Natural killer cell (primary cell): ENCODE measurements around the gene STON1. TPM values are rescaled to one million over a fixed set of nuclear protein-coding genes. Genes with fewer than 3 reads are reported as not detected.
"Not testable (repeated sequence)": the region's sequence is repeated elsewhere in the genome, so short reads cannot be mapped to it uniquely, and the experiment has no call there.

Source experiments
- ATAC-seq, 3 donors: fragments of 150-1000 bp in 2 of 3; fragments of 200-7000 bp in 1 of 3; cut with Tn5 transposase; 1 replicate in 1 of 3; 2 replicates in 2 of 3; pipeline ENCODE4 v1.10.0; 2021; ENCODE audit warnings: mild to moderate bottlenecking in 2 of 3, moderate library complexity in 2 of 3
- DNase-seq, 2 donors: peaks; one replicate each; pipeline versions ENCODE4 v3.0.0 to v3.0.0-alpha.2; 2013 to 2021; ENCODE audit warnings: mixed read lengths in 1 of 2
- H3K27ac ChIP-seq: one replicate; pipeline ENCODE4 v1.5.1; 2013; ENCODE audit warnings: mild to moderate bottlenecking, low read length
- H3K27me3 ChIP-seq: one replicate; pipeline ENCODE4 v1.6.1; 2013; ENCODE audit warnings: low read length; ENCODE audit not compliant: control insufficient read depth, insufficient read depth
- H3K36me3 ChIP-seq: one replicate; pipeline ENCODE4 v1.6.1; 2013; ENCODE audit warnings: low read length; ENCODE audit not compliant: control insufficient read depth, insufficient read depth
- H3K4me1 ChIP-seq: one replicate; pipeline ENCODE4 v1.6.1; 2013; ENCODE audit warnings: low read length; ENCODE audit not compliant: control insufficient read depth, insufficient read depth
- H3K4me3 ChIP-seq: one replicate; pipeline ENCODE4 v1.5.1; 2013; ENCODE audit warnings: low read length
- H3K9me3 ChIP-seq: one replicate; pipeline ENCODE4 v1.6.1; 2013; ENCODE audit warnings: low read length; ENCODE audit not compliant: control insufficient read depth, insufficient read depth
- H3K27ac Mint-ChIP-seq, 2 donors: one replicate each; pipeline ENCODE4 v1.8.0; 2022; ENCODE audit warnings: mild to moderate bottlenecking in 2 of 2, mixed read lengths in 2 of 2, moderate library complexity in 1 of 2
- H3K27me3 Mint-ChIP-seq, 2 donors: one replicate each; pipeline ENCODE4 v1.8.0; 2022; ENCODE audit warnings: low read depth in 2 of 2, mixed read lengths in 2 of 2
- H3K36me3 Mint-ChIP-seq: one replicate; pipeline ENCODE4 v1.8.0; 2022; ENCODE audit warnings: mixed read lengths
- H3K4me1 Mint-ChIP-seq, 2 donors: one replicate each; pipeline ENCODE4 v1.8.0; 2022; ENCODE audit warnings: mixed read lengths in 2 of 2
- H3K4me3 Mint-ChIP-seq: one replicate; pipeline ENCODE4 v1.8.0; 2022; ENCODE audit warnings: mild to moderate bottlenecking, moderate library complexity, mixed read lengths
- H3K9me3 Mint-ChIP-seq, 2 donors: one replicate each; pipeline ENCODE4 v1.8.0; 2022; ENCODE audit warnings: mixed read lengths in 2 of 2
- CTCF ChIP-seq: fragments of 200-600 bp; IDR thresholded peaks from one replicate; pipeline ENCODE4 v1.8.0; 2022; ENCODE audit warnings: antibody characterized with exemption
- WGBS: methylation state at CpG from one replicate; pipeline ENCODE4 v1.1.7; 2013; ENCODE audit warnings: missing lambda C conversion rate; ENCODE audit not compliant: insufficient coverage; 5-methylcytosine and 5-hydroxymethylcytosine counted together
- intact Hi-C: fragments of 100-400 bp; cut with micrococcal nuclease; formaldehyde crosslinking; loops from one replicate; pipeline ENCODE4 v1.14.2; 2022
- total RNA-seq, 4 donors: library from RNA; stranded (reverse); fragments of 120-200 nt in 1 of 4; gene quantifications; one replicate each; pipeline versions ENCODE4 v1.2.3 to v1.2.4, GENCODE V29; 2013 to 2022

Gene STON1
- total RNA-seq, 3 donors from 2014 or later (not counting 1 experiment from before 2014, with no cell fraction given), result 1.8 to 4.5 (median 3.0) TPM

GRCh38 chr2:48519593-48519992, 10.4 kb upstream of the STON1 start:
- intact Hi-C loops, result no loop called here
- no peak for TF ChIP-seq CTCF
- DNase-seq (no peak), ATAC-seq (no peak)
- H3K9me3 Mint-ChIP-seq, result no peaks in the 10 kb centered on the region
- no peaks in the 10 kb centered on the region for H3K27me3 Mint-ChIP-seq
- no peak overlapping the region for H3K27ac ChIP-seq
- H3K27me3 ChIP-seq, result no peaks in the 10 kb centered on the region
- H3K27ac Mint-ChIP-seq, result no peak overlapping the region
- H3K4me1 ChIP-seq, result no peaks in the 10 kb centered on the region
- H3K4me3 ChIP-seq, result no peak overlapping the region
- H3K36me3 Mint-ChIP-seq, result peaks cover 54% of the 10 kb centered on the region
- WGBS, result 79% methylated on average over 11 of the region's 11 CpGs
- H3K4me1 Mint-ChIP-seq, result peaks cover 0 to 5% of the 10 kb centered on the region in 2 donors
- peaks cover 44% of the 10 kb centered on the region for H3K36me3 ChIP-seq
- no peak overlapping the region for H3K4me3 Mint-ChIP-seq
- H3K9me3 ChIP-seq, result no peaks in the 10 kb centered on the region

- H3K27me3 Mint-ChIP-seq, H3K9me3 ChIP-seq, H3K4me3 ChIP-seq, intact Hi-C loops, H3K9me3 Mint-ChIP-seq, H3K27ac Mint-ChIP-seq, DNase-seq, H3K4me1 Mint-ChIP-seq, H3K4me1 ChIP-seq, H3K4me3 Mint-ChIP-seq, H3K27ac ChIP-seq, ATAC-seq, H3K27me3 ChIP-seq: not testable (repeated sequence)
- H3K36me3 Mint-ChIP-seq, result peaks cover 15% of the 10 kb centered on the region
- WGBS, result 100% methylated on average over 1 of the region's 3 CpGs
- peaks cover 12% of the 10 kb centered on the region for H3K36me3 ChIP-seq
These were observed 5.2 kb upstream of the STON1 start for GRCh38 chr2:48524756-48525155.

GRCh38 chr2:48525269-48525943, 4.5 kb upstream of the STON1 start:
- DNase-seq, result no peak
- 98% methylated on average over 10 of the region's 11 CpGs for WGBS
- H3K27ac ChIP-seq, result no peak overlapping the region
- H3K27me3 Mint-ChIP-seq, result peaks cover 0 to 2% of the 10 kb centered on the region in 2 donors
- H3K4me3 ChIP-seq, result no peak overlapping the region
- H3K9me3 Mint-ChIP-seq, result no peaks in the 10 kb centered on the region
- peaks cover 10% of the 10 kb centered on the region for H3K4me1 ChIP-seq
- no peaks in the 10 kb centered on the region for H3K9me3 ChIP-seq
- no peak for TF ChIP-seq CTCF
- peaks cover 12% of the 10 kb centered on the region for H3K36me3 Mint-ChIP-seq
- no peak overlapping the region for H3K4me3 Mint-ChIP-seq
- H3K36me3 ChIP-seq, result peaks cover 12% of the 10 kb centered on the region
- peaks cover 5 to 13% of the 10 kb centered on the region in 2 donors for H3K4me1 Mint-ChIP-seq
- intact Hi-C loops, result no loop called here
- H3K27me3 ChIP-seq, result no peaks in the 10 kb centered on the region
- no peak overlapping the region for H3K27ac Mint-ChIP-seq
- ATAC-seq, result no peak

- Mint-ChIP-seq H3K4me3 (no peak overlapping the region), H3K27me3 (peaks cover 0 to 2% of the 10 kb centered on the region in 2 donors), H3K4me1 (peaks cover 11 to 20% of the 10 kb centered on the region in 2 donors), H3K27ac (no peak overlapping the region), H3K9me3 (no peaks in the 10 kb centered on the region), H3K36me3 (no peaks in the 10 kb centered on the region)
- no peak overlapping the region for H3K27ac ChIP-seq
- no peaks in the 10 kb centered on the region for H3K27me3 ChIP-seq
- H3K4me1 ChIP-seq, result peaks cover 14% of the 10 kb centered on the region
- DNase-seq, result no peak
- no peaks in the 10 kb centered on the region for H3K9me3 ChIP-seq
- ATAC-seq, result no peak
- H3K4me3 ChIP-seq, result no peak overlapping the region
- intact Hi-C loops, result no loop called here
- TF ChIP-seq CTCF, result no peak
- peaks cover 4% of the 10 kb centered on the region for H3K36me3 ChIP-seq
- WGBS, result 89% methylated on average over 2 of the region's 2 CpGs
These were observed 2.6 kb upstream of the STON1 start for GRCh38 chr2:48527226-48527885.
